MM.1S (cell line): ENCODE results near the gene ARL8B.
"Not testable (repeated sequence)": the region's sequence is repeated elsewhere in the genome, so short reads cannot be mapped to it uniquely, and the experiment has no call there.

Experiments used
- DNase-seq: peaks from one replicate; pipeline ENCODE4 v3.0.0-alpha.2; 2015
- H2AFZ ChIP-seq: fragments of 300-600 bp; sonication (generic); 2 replicates; pipeline ENCODE4 v1.6.0; 2016; ENCODE audit warnings: antibody characterized with exemption, low read length
- H3F3A ChIP-seq: fragments of 300-600 bp; sonication (generic); 2 replicates; pipeline ENCODE4 v1.6.1; 2016; ENCODE audit warnings: mild to moderate bottlenecking, antibody characterized with exemption, low read length, moderate library complexity, mixed read lengths; ENCODE audit not compliant: insufficient read depth
- H3K27ac ChIP-seq: fragments of 300-600 bp; sonication (generic); 2 replicates; pipeline ENCODE4 v1.5.1; 2016; ENCODE audit warnings: mild to moderate bottlenecking, low read length
- H3K27me3 ChIP-seq: fragments of 300-600 bp; sonication (generic); replicated peaks from 2 replicates; pipeline ENCODE4 v1.6.0; 2016; ENCODE audit warnings: low read length; ENCODE audit not compliant: insufficient read depth
- H3K36me3 ChIP-seq: fragments of 300-600 bp; sonication (generic); replicated peaks from 2 replicates; pipeline ENCODE4 v1.6.1; 2016; ENCODE audit warnings: mild to moderate bottlenecking, low read length, mixed read lengths; ENCODE audit not compliant: insufficient read depth
- H3K4me1 ChIP-seq: fragments of 300-600 bp; sonication (generic); 2 replicates; pipeline ENCODE4 v1.6.1; 2016; ENCODE audit warnings: low read length, mixed read lengths
- H3K4me2 ChIP-seq: fragments of 300-600 bp; sonication (generic); 2 replicates; pipeline ENCODE4 v1.6.0; 2016; ENCODE audit warnings: low read depth, low read length
- H3K4me3 ChIP-seq: fragments of 300-600 bp; sonication (generic); 2 replicates; pipeline ENCODE4 v1.5.1; 2016; ENCODE audit warnings: low read length, mixed read lengths
- H3K79me2 ChIP-seq: fragments of 300-600 bp; sonication (generic); 2 replicates; pipeline ENCODE4 v1.6.1; 2016; ENCODE audit warnings: mixed run types, low read length, mixed read lengths
- H3K9ac ChIP-seq: fragments of 300-600 bp; sonication (generic); 2 replicates; pipeline ENCODE4 v1.6.1; 2016; ENCODE audit warnings: low read length, mixed read lengths
- H3K9me2 ChIP-seq: fragments of 300-600 bp; sonication (generic); replicated peaks from 2 replicates; pipeline ENCODE4 v1.6.1; 2016; ENCODE audit warnings: mild to moderate bottlenecking, low read length, mixed read lengths; ENCODE audit not compliant: insufficient read depth
- H3K9me3 ChIP-seq: fragments of 300-600 bp; sonication (generic); replicated peaks from 2 replicates; pipeline ENCODE4 v1.6.1; 2016; ENCODE audit warnings: mild to moderate bottlenecking, low read length, mixed read lengths; ENCODE audit not compliant: insufficient read depth
- H4K20me1 ChIP-seq: fragments of 300-600 bp; sonication (generic); 2 replicates; pipeline ENCODE4 v1.6.1; 2016; ENCODE audit warnings: mild to moderate bottlenecking, low read length, moderate library complexity, mixed read lengths; ENCODE audit not compliant: insufficient read depth
- CTCF ChIP-seq: fragments of 300-600 bp; sonication (generic); IDR thresholded peaks from 2 replicates; pipeline ENCODE4 v1.5.1; 2016; ENCODE audit warnings: antibody characterized with exemption, low read length, mixed read lengths
- EZH2 ChIP-seq: fragments of 300-600 bp; sonication (generic); optimal IDR thresholded peaks from 2 replicates; pipeline ENCODE3; 2017; ENCODE audit warnings: low read depth, mild to moderate bottlenecking, antibody characterized with exemption, low read length, mixed read lengths
- EZH2phosphoT487 ChIP-seq: fragments of 300-600 bp; sonication (generic); IDR thresholded peaks from 2 replicates; pipeline ENCODE4 v1.6.1; 2018; ENCODE audit warnings: antibody characterized with exemption, low read length

ARL8B gene

GRCh38 chr3:5079761-5080160 is 42.3 kb upstream of the ARL8B start:
- no peak overlapping the region for H3K9ac ChIP-seq
- H3K27me3 ChIP-seq, result no peaks in the 10 kb centered on the region
- H3K9me3 ChIP-seq, result no peaks in the 10 kb centered on the region
- no peak overlapping the region for H3K27ac ChIP-seq
- H3K4me3 ChIP-seq, result no peak overlapping the region
- H2AFZ ChIP-seq, result no peak overlapping the region
- no peaks in the 10 kb centered on the region for H3K9me2 ChIP-seq
- H3K4me2 ChIP-seq, result no peak overlapping the region
- no peak for DNase-seq
- H3K79me2 ChIP-seq, result no peaks in the 10 kb centered on the region
- H3F3A ChIP-seq, result no peaks in the 10 kb centered on the region
- H4K20me1 ChIP-seq, result no peaks in the 10 kb centered on the region
- no peaks in the 10 kb centered on the region for H3K4me1 ChIP-seq
- H3K36me3 ChIP-seq, result no peaks in the 10 kb centered on the region
- no peak for TF ChIP-seq EZH2phosphoT487
- TF ChIP-seq CTCF, result no peak
- no peak for TF ChIP-seq EZH2

- no peak overlapping the region for H3K27ac ChIP-seq
- H4K20me1 ChIP-seq, result no peaks in the 10 kb centered on the region
- H3K36me3 ChIP-seq, result no peaks in the 10 kb centered on the region
- H3K9ac ChIP-seq, result no peak overlapping the region
- H3K4me1 ChIP-seq, result no peaks in the 10 kb centered on the region
- no peaks in the 10 kb centered on the region for H3K9me2 ChIP-seq
- H3K27me3 ChIP-seq, result no peaks in the 10 kb centered on the region
- H3K4me2 ChIP-seq, result no peak overlapping the region
- DNase-seq, result no peak
- TF ChIP-seq EZH2phosphoT487 (no peak), EZH2 (no peak), CTCF (no peak)
- H2AFZ ChIP-seq, result no peak overlapping the region
- H3F3A ChIP-seq, result no peaks in the 10 kb centered on the region
- no peaks in the 10 kb centered on the region for H3K79me2 ChIP-seq
- no peak overlapping the region for H3K4me3 ChIP-seq
- H3K9me3 ChIP-seq, result no peaks in the 10 kb centered on the region
Measured at GRCh38 chr3:5080779-5081550, 41.1 kb upstream of the ARL8B start.

- not testable (repeated sequence) for H3K27me3 ChIP-seq, H3K9me3 ChIP-seq, H3K4me3 ChIP-seq, H4K20me1 ChIP-seq, H3K4me2 ChIP-seq, H3K79me2 ChIP-seq, H3K9me2 ChIP-seq, H3F3A ChIP-seq, H3K36me3 ChIP-seq, H2AFZ ChIP-seq, H3K9ac ChIP-seq, H3K4me1 ChIP-seq, H3K27ac ChIP-seq, DNase-seq
Measured at GRCh38 chr3:5081973-5082788, 39.9 kb upstream of the ARL8B start.

GRCh38 chr3:5082789-5083115 is 39.3 kb upstream of the ARL8B start:
- no peak overlapping the region for H3K4me2 ChIP-seq
- no peak overlapping the region for H3K4me3 ChIP-seq
- no peak for DNase-seq
- no peaks in the 10 kb centered on the region for H4K20me1 ChIP-seq
- H3K36me3 ChIP-seq, result no peaks in the 10 kb centered on the region
- H3K9me2 ChIP-seq, result no peaks in the 10 kb centered on the region
- no peaks in the 10 kb centered on the region for H3K79me2 ChIP-seq
- H3K4me1 ChIP-seq, result no peaks in the 10 kb centered on the region
- no peaks in the 10 kb centered on the region for H3K27me3 ChIP-seq
- H3K27ac ChIP-seq, result no peak overlapping the region
- TF ChIP-seq EZH2 (no peak), CTCF (no peak), EZH2phosphoT487 (no peak)
- H3K9me3 ChIP-seq, result no peaks in the 10 kb centered on the region
- H3F3A ChIP-seq, result no peaks in the 10 kb centered on the region
- no peak overlapping the region for H2AFZ ChIP-seq
- H3K9ac ChIP-seq, result no peak overlapping the region
